LoVo (cell line): ENCODE results near the gene GJB1.
"Not testable (repeated sequence)": the region's sequence is repeated elsewhere in the genome, so short reads cannot be mapped to it uniquely, and the experiment has no call there.

ENCODE experiments used
- DNase-seq: peaks from one replicate; pipeline ENCODE4 v3.0.0-alpha.2; 2016; ENCODE audit warnings: low spot score

GJB1 gene

DNA sequence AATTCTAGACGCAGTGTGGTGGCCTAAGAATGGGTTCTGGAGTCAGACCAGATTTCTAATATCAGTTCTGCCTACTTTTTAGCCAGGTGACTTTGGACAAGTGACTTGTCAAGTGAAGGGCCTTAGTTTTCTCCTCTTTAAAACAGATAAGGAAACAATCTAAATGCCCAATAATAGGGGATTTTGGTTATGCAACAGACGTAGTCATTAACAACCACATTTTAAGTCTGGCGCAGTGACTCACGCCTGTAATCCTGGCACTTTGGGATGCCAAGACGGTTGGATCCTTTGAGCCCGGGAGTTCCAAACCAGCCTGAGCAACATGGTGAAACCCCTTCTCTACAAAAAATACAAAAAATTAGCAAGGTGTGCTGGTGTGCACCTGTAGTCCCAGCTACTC lies 33.0 kb downstream of the GJB1 start:
- no peak for DNase-seq

DNA sequence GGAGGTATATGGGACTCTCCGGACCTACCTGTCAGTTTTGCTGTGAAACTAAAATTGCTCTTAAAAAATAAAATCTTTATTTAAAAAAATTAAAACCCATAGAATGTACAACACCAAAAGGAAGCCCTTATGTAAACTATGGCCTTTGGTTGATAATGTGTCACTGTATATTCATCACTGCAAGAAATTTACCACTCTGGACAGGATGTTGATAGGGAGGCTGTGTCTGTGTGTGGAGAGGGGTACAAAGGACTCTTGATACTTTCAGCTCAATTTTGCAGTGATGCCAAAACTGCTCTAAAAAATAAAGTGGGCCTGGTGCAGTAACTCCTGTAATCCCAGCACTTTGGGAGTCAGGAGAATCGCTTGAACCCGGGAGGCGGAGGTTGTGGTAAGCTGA lies 33.8 kb downstream of the GJB1 start:
- DNase-seq: no peak

DNA sequence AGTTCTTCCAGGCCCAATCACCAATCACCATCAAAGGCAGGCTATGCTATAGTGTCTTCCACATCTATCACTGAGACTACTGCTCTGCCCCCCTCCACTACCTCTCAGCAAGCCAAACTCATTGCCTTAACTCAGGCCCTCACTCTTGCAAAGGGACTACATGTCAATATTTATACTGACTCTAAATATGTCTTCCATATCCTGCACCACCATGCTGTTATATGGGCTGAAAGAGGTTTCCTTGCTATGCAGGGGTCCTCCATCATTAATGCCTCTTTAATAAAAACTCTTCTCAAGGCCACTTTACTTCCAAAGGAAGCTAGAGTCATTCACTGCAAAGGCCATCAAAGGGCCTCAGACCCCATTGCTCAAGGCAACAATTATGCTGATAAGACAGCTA lies 45.6 kb downstream of the GJB1 start:
- DNase-seq: not testable (repeated sequence)

DNA sequence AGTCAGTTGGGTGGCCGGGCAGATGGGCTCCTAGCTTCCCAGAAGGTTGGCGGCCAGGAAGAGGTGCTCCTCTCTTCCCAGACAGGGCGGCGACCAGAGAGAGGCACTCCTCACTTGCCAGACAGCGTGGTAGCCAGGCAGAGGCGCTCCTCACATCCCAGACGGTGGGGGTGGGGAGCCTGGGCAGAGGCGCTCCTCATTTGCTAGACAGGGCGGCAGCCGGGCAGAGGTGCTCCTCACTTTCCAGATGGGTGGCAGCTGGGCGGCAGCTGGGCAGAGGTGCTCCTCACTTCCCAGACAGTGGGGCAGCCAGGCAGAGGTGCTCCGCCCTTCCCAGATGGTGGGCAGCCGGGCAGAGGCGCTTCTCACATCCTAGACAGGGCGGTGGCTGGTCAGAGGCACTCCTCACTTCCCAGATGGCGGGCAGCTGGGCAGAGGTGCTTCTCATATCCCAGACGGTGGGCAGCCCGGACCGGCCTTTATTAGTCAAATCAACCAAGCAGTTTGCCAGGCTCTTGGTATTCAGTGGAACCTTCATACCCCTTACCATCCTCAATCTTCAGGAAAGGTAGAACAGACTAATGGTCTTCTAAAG lies 46.9 kb downstream of the GJB1 start:
- no peak for DNase-seq

DNA sequence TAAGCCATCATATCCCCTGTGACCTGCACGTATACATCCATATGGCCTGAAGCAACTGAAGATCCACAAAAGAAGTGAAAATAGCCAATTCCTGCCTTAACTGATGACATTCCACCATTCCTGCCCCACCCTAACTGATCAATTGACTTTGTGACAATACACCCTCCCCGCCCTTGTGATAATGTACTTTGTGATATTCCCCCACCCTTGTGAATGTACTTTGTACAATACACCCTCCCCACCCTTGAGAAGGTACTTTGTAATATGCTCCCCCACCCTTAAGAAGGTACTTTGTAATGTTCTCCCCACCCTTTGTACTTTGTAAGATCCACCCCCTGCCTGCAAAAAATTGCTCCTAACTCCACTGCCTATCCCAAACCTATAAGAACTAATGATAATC lies 49.3 kb downstream of the GJB1 start:
- not testable (repeated sequence) for DNase-seq
